A549 (cell line): Measurements from ENCODE around the gene HOMER2. TPM values are rescaled to one million over a fixed set of nuclear protein-coding genes. Genes with fewer than 3 reads are reported as not detected.
A peak's percentile ranks its signal among the peaks of the same experiment; 100 is the strongest.

Experiments used
- ATAC-seq, 2 experiments: fragments of 200-7000 bp in 1 of 2; fragments of >200 bp in 1 of 2; cut with Nextera tagmentation in 1 of 2; cut with Tn5 transposase in 1 of 2; 3 replicates each; pipeline versions ENCODE4 v1.8.0 to v1.9.1; 2018 to 2020; ENCODE audit warnings: mild to moderate bottlenecking in 1 of 2, moderate library complexity in 1 of 2
- CTCF ChIA-PET: fragments of 300-600 bp; sonication (Branson Sonifier 250); formaldehyde crosslinking; extraction: SDS; loops from one replicate; lab custom pipeline; 2021; ENCODE audit warnings: antibody characterized with exemption, inconsistent platforms; lab: Yijun Ruan, JAX
- POLR2A ChIA-PET: fragments of 350-600 bp; formaldehyde crosslinking; extraction: SDS; loops from one replicate; lab custom pipeline; 2021; ENCODE audit warnings: antibody characterized with exemption, inconsistent platforms; lab: Yijun Ruan, JAX
- DNase-seq, 2 experiments: peaks; one replicate each; pipeline versions ENCODE4 v3.0.0 to v3.0.0-alpha.2; 2011 to 2016; ENCODE audit warnings: low read depth in 1 of 2, low spot score in 1 of 2
- FAIRE-seq: peaks from 2 replicates; lab custom pipeline; 2011; peaks lifted over from hg19 to GRCh38; lab: Jason Lieb, UNC
- H3K27ac ChIP-seq, 2 experiments: fragments of >200 bp; sonication (Bioruptor Twin); formaldehyde crosslinking; 3 replicates each; pipeline ENCODE4 v1.5.1; 2016 to 2017
- H3K4me1 ChIP-seq: fragments of >200 bp; sonication (Bioruptor Twin); formaldehyde crosslinking; 3 replicates; pipeline ENCODE4 v1.6.1; 2016
- H3K4me2 ChIP-seq: fragments of >200 bp; sonication (Bioruptor Twin); formaldehyde crosslinking; 3 replicates; pipeline ENCODE4 v1.6.1; 2016
- H3K4me3 ChIP-seq: fragments of >200 bp; sonication (Bioruptor Twin); formaldehyde crosslinking; 3 replicates; pipeline ENCODE4 v1.5.1; 2016
- H3K9me3 ChIP-seq: fragments of >200 bp; sonication (Bioruptor Twin); formaldehyde crosslinking; 3 replicates; pipeline ENCODE4 v1.6.1; 2016
- BHLHE40 ChIP-seq: IDR thresholded peaks from 2 replicates; pipeline ENCODE4 v1.6.1; 2012; ENCODE audit warnings: low read depth, low read length, inconsistent platforms
- CEBPB ChIP-seq, 2 experiments: fragments of >200 bp in 1 of 2; sonication (Bioruptor Twin) in 1 of 2; formaldehyde crosslinking in 1 of 2; IDR thresholded peaks; 2 replicates each; pipeline ENCODE4 v1.6.1; 2012 to 2016
- CTCF ChIP-seq: fragments of >200 bp; sonication (Bioruptor Twin); formaldehyde crosslinking; IDR thresholded peaks from 3 replicates; pipeline ENCODE4 v1.5.1; 2016
- E2F6 ChIP-seq: IDR thresholded peaks from 2 replicates; pipeline ENCODE4 v1.6.1; 2012; ENCODE audit warnings: low read depth, borderline replicate concordance
- EHF ChIP-seq: fragments of 250-450 bp; sonication (Bioruptor Pico); IDR thresholded peaks from 2 replicates; pipeline ENCODE4 v1.5.0; 2020; ENCODE audit warnings: mild to moderate bottlenecking
- EHMT2 ChIP-seq: fragments of 200-600 bp; sonication (generic); IDR thresholded peaks from 2 replicates; pipeline ENCODE4 v1.6.1; 2016; ENCODE audit warnings: antibody characterized with exemption, low read depth, mild to moderate bottlenecking, moderate library complexity
- EP300 ChIP-seq, 2 experiments: fragments of >200 bp; sonication (Bioruptor Twin); formaldehyde crosslinking; IDR thresholded peaks; 2 replicates in 1 of 2; 3 replicates in 1 of 2; pipeline ENCODE4 v1.6.1; 2016 to 2017
- FOSB ChIP-seq: fragments of 250-450 bp; sonication (Bioruptor Pico); IDR thresholded peaks from 2 replicates; pipeline ENCODE4 v1.5.0; 2020; ENCODE audit warnings: mild to moderate bottlenecking, moderate library complexity
- FOSL2 ChIP-seq, 2 experiments: fragments of 450-650 bp in 1 of 2; fragments of >200 bp in 1 of 2; sonication (Bioruptor Twin) in 1 of 2; formaldehyde crosslinking; IDR thresholded peaks; 2 replicates each; pipeline versions ENCODE4 v1.5.0 to v1.6.1; 2016 to 2020; ENCODE audit warnings: mild to moderate bottlenecking in 1 of 2, moderate library complexity in 1 of 2
- FOXS1 ChIP-seq: fragments of 250-450 bp; sonication (Bioruptor Pico); IDR thresholded peaks from 2 replicates; pipeline ENCODE4 v1.5.0; 2020; ENCODE audit warnings: mild to moderate bottlenecking, moderate library complexity
- GATA3 ChIP-seq: IDR thresholded peaks from 2 replicates; pipeline ENCODE4 v1.6.1; 2012; ENCODE audit warnings: borderline replicate concordance
- HDAC2 ChIP-seq: fragments of 200-600 bp; sonication (generic); IDR thresholded peaks from 2 replicates; pipeline ENCODE4 v1.6.1; 2016
- HES2 ChIP-seq: fragments of >200 bp; sonication (Bioruptor Twin); formaldehyde crosslinking; IDR thresholded peaks from 2 replicates; pipeline ENCODE4 v1.6.1; 2016
- HOXA7 ChIP-seq: fragments of 250-450 bp; sonication (Bioruptor Pico); IDR thresholded peaks from 2 replicates; pipeline ENCODE4 v1.5.0; 2020; ENCODE audit warnings: mild to moderate bottlenecking, moderate library complexity
- HOXB5 ChIP-seq: fragments of 250-450 bp; sonication (Bioruptor Pico); IDR thresholded peaks from 2 replicates; pipeline ENCODE4 v1.5.0; 2020; ENCODE audit warnings: mild to moderate bottlenecking, moderate library complexity
- KDM1A ChIP-seq: fragments of 200-600 bp; sonication (generic); IDR thresholded peaks from 2 replicates; pipeline ENCODE4 v1.6.1; 2016; ENCODE audit warnings: low read depth, mild to moderate bottlenecking
- KDM5A ChIP-seq: fragments of 200-600 bp; sonication (generic); IDR thresholded peaks from 2 replicates; pipeline ENCODE4 v1.6.1; 2016; ENCODE audit warnings: antibody characterized with exemption, mild to moderate bottlenecking
- MAFK ChIP-seq: fragments of 450-650 bp; IDR thresholded peaks from 2 replicates; pipeline ENCODE4 v1.6.1; 2014; ENCODE audit not compliant: partially characterized antibody
- MAX ChIP-seq: IDR thresholded peaks from 2 replicates; pipeline ENCODE4 v1.6.1; 2012
- NPAS2 ChIP-seq: fragments of 250-450 bp; sonication (Bioruptor Pico); IDR thresholded peaks from 2 replicates; pipeline ENCODE4 v1.8.0; 2022; ENCODE audit warnings: mild to moderate bottlenecking, moderate library complexity, borderline replicate concordance
- PBX3 ChIP-seq: IDR thresholded peaks from 2 replicates; pipeline ENCODE4 v1.6.1; 2012
- PHF8 ChIP-seq: fragments of 200-600 bp; sonication (generic); IDR thresholded peaks from 2 replicates; pipeline ENCODE4 v1.6.1; 2016; ENCODE audit warnings: low read depth, mild to moderate bottlenecking, antibody characterized with exemption, moderate library complexity, borderline replicate concordance
- POLR2AphosphoS2 ChIP-seq: conservative IDR thresholded peaks from 2 replicates; pipeline ENCODE4 v1.6.1; 2012; ENCODE audit warnings: low read length, improper control_type of control experiment, inconsistent platforms
- RAD21 ChIP-seq, 2 experiments: fragments of >200 bp in 1 of 2; sonication (Bioruptor Twin) in 1 of 2; formaldehyde crosslinking in 1 of 2; IDR thresholded peaks in 1 of 2; conservative IDR thresholded peaks in 1 of 2; 2 replicates in 1 of 2; 3 replicates in 1 of 2; pipeline ENCODE4 v1.6.1; 2012 to 2018; ENCODE audit warnings: inconsistent platforms in 1 of 2
- RCOR1 ChIP-seq: fragments of 150-350 bp; IDR thresholded peaks from 2 replicates; pipeline ENCODE4 v1.6.1; 2014; ENCODE audit warnings: antibody characterized with exemption, low read length, low read depth
- SREBF2 ChIP-seq: fragments of 450-650 bp; IDR thresholded peaks from 2 replicates; pipeline ENCODE4 v1.6.1; 2014; ENCODE audit warnings: mild to moderate bottlenecking, moderate library complexity
- TP53 ChIP-seq: fragments of 250-450 bp; sonication (Bioruptor Pico); IDR thresholded peaks from 2 replicates; pipeline ENCODE4 v1.5.0; 2021; ENCODE audit warnings: mild to moderate bottlenecking, moderate library complexity
- ZFP36 ChIP-seq: fragments of 450-650 bp; IDR thresholded peaks from 2 replicates; pipeline ENCODE4 v1.6.1; 2014; ENCODE audit warnings: borderline replicate concordance; ENCODE audit not compliant: partially characterized antibody
- WGBS: methylation state at CpG from one replicate; pipeline ENCODE4 v1.1.6; 2017; ENCODE audit errors: missing lambda C conversion rate; 5-methylcytosine and 5-hydroxymethylcytosine counted together
- polyA plus RNA-seq, 4 experiments: library from polyadenylated mRNA; depleted of rRNA in 3 of 4; stranded (reverse); fragments of >200 nt; fragmentation: RNase III in 1 of 4; extraction: RNeasy Plus Mini Kit Qiagen cat#74134 plus additional on column Dnase treatment in 1 of 4; gene quantifications; 2 replicates in 3 of 4; 3 replicates in 1 of 4; pipeline ENCODE4 v1.2.3, GENCODE V29; 2011 to 2017

Gene HOMER2
- polyA plus RNA-seq, 2 of the 4 experiments (the other 2 are of a cell fraction): 9.4 to 15.4 TPM

- TF ChIP-seq TP53: no peak
- no peak for TF ChIP-seq POLR2AphosphoS2
- H3K4me2 ChIP-seq: peak overlapping the region; percentile 89
- WGBS: 69% methylated on average over 13 of the region's 13 CpGs
- DNase-seq (peak in 1 of 2 experiments; percentile 28), FAIRE-seq (no peak), ATAC-seq (peak in 1 of 2 experiments; percentile 39; a peak in 3 of 6 replicates)
- H3K27ac ChIP-seq: peak overlapping the region; percentile 74 to 90
- peak overlapping the region; percentile 75 for H3K4me3 ChIP-seq
- ChIA-PET POLR2A (no interaction called here), CTCF (no interaction called here)
- H3K9me3 ChIP-seq: no peaks in the 10 kb centered on the region
- 0 out of 3 replicates have a peak, but pooled peaks cover 9% of the 10 kb centered on the region for H3K4me1 ChIP-seq
Measured at GRCh38 chr15:82951472-82952157, 905 bp downstream of the HOMER2 start.

- DNase-seq: no peak
- 0 out of 3 replicates have a peak, but pooled peaks cover 9% of the 10 kb centered on the region for H3K4me1 ChIP-seq
- no peak overlapping the region for H3K4me3 ChIP-seq
- FAIRE-seq: no peak
- POLR2A ChIA-PET: no interaction called here
- H3K27ac ChIP-seq: no peak overlapping the region
- CTCF ChIA-PET: interaction anchor here (1.3 to 1.8 kb wide), 2 partner anchors 13 to 101 kb away, joined by 3 to 4 read pairs; no protein-coding TSS in a partner anchor
- H3K4me2 ChIP-seq: no peak overlapping the region
- TF ChIP-seq PBX3 (no peak), EHF (CRISPR knock-in tag) (no peak), CTCF (no peak), CEBPB (IDR thresholded peaks at IDR 0.05) (no peak), NPAS2 (CRISPR knock-in tag) (no peak), RAD21 (conservative IDR thresholded peaks at IDR 0.05 in 1 of 2, IDR thresholded peaks at IDR 0.05 in 1 of 2) (no peak), MAX (no peak), FOSL2 (IDR thresholded peaks at IDR 0.05) (no peak), FOSL2 (CRISPR knock-in tag; IDR thresholded peaks at IDR 0.05) (no peak), RCOR1 (no peak), ZFP36 (no peak), POLR2AphosphoS2 (no peak), TP53 (no peak), GATA3 (no peak), EP300 (IDR thresholded peaks at IDR 0.05) (no peak), BHLHE40 (no peak), FOXS1 (CRISPR knock-in tag) (no peak)
- H3K9me3 ChIP-seq: no peaks in the 10 kb centered on the region
- no peak for ATAC-seq
- WGBS: 83% methylated on average over 6 of the region's 6 CpGs
Measured at GRCh38 chr15:82950746-82951370, 1.7 kb downstream of the HOMER2 start.

GRCh38 chr15:82950295-82950694, 2.2 kb downstream of the HOMER2 start:
- POLR2A ChIA-PET: no interaction called here
- no peak overlapping the region for H3K27ac ChIP-seq
- no peak overlapping the region for H3K4me2 ChIP-seq
- H3K9me3 ChIP-seq: no peaks in the 10 kb centered on the region
- 0 out of 3 replicates have a peak, but pooled peaks cover 9% of the 10 kb centered on the region for H3K4me1 ChIP-seq
- DNase-seq: no peak
- FAIRE-seq: no peak
- ATAC-seq: no peak
- CTCF ChIA-PET: interaction anchor here (1.3 to 1.8 kb wide), 2 partner anchors 13 to 101 kb away, joined by 3 to 4 read pairs; no protein-coding TSS in a partner anchor
- H3K4me3 ChIP-seq: no peak overlapping the region
- 77% methylated on average over 5 of the region's 5 CpGs for WGBS
- TF ChIP-seq PHF8 (no peak), MAFK (no peak), PBX3 (no peak), KDM1A (no peak), FOSB (CRISPR knock-in tag) (no peak), HOXB5 (no peak), HOXA7 (no peak), EHF (CRISPR knock-in tag) (no peak), EP300 (IDR thresholded peaks at IDR 0.05) (no peak), SREBF2 (no peak), EHMT2 (no peak), KDM5A (no peak), HDAC2 (no peak), E2F6 (no peak), HES2 (no peak)
